Adipose tissue (tissue), 3 donors: ENCODE measurements around the gene KBTBD13. TPM values are rescaled to one million over a fixed set of nuclear protein-coding genes. Genes with fewer than 3 reads are reported as not detected.

Experiments used
- H3K27ac ChIP-seq: one replicate; pipeline ENCODE4 v1.5.1; 2013; ENCODE audit warnings: low read depth, low read length
- WGBS, 3 donors: extraction: QIAGEN DNeasy Blood & Tissue Kit; methylation state at CpG; one replicate each; pipeline ENCODE4 v1.1.7; 2013; 5-methylcytosine and 5-hydroxymethylcytosine counted together
- polyA plus RNA-seq, 3 donors: library from polyadenylated mRNA; stranded (reverse); fragments of 200-250 nt; gene quantifications; one replicate each; pipeline ENCODE4 v1.2.3, GENCODE V29; 2013
- donor health status: healthy with polysubstance abuse.
- donor health status: Bipolar disorder and iron deficiency.
- donor health status: healthy.

KBTBD13 gene
- polyA plus RNA-seq, 3 donors = 0.03 TPM; not detected in 2

DNA sequence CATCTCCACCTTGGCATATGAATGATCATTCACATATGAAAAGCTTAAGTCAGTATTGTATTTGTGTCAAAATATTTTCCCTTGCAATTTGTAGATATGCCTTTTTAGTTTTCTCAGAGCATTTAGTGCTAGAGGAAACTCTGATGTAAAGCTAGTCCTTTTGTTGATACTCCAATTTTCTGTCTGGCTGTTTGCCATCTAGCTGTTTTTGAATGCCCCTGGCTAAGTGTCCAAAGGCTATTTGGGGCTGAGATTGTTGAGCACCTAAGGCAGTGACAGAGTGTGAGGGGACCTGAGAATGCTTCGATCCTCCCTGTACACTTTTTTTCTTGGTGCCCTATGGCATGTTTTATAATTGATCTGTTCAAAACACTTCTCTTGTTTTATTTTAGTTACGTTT is 28.3 kb upstream of the KBTBD13 start:
- WGBS, 3 donors = 71 to 81% (median 81%) methylated on average over 2 of the region's 2 CpGs
- no peak overlapping the region for H3K27ac ChIP-seq

DNA sequence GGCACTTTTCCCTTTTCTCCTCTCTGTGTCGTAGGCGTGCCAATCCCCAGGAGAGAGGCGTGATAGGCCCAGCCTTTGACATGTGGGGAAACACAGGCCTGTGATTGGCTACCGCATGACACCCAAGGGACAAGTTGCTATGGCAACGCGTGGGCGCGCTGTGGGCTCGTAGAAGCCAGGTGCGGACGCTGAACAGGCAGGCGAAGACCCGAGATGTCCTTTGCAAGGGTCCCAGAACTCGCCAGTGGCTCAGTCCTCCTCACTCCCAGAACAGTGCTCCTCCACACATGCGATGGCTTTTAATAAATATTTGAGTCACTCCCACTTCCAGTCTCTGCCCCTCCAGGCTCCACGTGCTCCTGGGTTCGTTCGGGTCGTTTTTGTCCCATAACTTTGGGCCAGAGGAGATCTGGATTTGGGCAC is 27.1 kb upstream of the KBTBD13 start:
- no peak overlapping the region for H3K27ac ChIP-seq
- 3 to 11% (median 10%) methylated on average over 19 of the region's 19 CpGs for WGBS, 3 donors

DNA sequence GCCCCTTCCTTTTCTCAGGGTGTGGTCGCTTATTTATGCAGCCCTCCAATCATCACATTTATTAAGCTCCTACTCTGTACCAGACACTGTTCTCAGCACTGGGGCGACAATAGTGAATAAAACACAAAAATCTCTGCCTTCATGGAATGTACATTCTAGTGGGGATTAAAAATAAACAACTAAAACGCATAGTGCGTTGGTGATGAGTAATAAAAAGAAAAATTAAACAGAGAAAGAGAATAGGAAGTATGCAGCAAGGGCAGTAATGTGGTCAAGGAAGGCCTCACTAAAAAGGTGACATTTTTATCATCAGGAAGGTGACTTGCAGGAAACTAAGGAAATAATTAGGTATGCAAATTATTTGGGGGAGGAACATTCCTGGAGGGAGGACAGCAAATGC is 26.3 kb upstream of the KBTBD13 start:
- WGBS, 3 donors = 30 to 75% (median 41%) methylated on average over 4 of the region's 4 CpGs
- H3K27ac ChIP-seq = no peak overlapping the region

DNA sequence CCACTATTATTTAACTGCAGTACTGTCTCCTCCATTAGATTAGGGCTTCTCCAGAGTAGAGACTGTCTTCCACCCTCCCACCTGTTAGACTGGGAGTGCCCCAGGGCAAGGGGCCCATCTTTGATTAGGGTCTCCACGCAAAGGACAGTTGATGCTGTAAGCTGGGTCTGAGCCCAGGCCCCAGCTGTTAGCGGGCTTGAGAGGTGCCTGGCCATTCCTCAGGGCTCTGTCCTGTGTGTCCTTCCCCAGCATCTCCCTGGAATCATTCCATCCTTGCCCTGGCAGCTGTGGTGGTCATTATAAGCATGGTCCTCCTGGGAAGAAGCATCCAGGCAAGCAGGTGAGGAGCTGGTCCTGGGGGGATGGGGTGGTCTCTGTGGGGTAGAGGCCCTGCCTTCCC is 25.3 kb upstream of the KBTBD13 start:
- 70 to 83% (median 81%) methylated on average over 2 of the region's 2 CpGs for WGBS, 3 donors
- no peak overlapping the region for H3K27ac ChIP-seq

DNA sequence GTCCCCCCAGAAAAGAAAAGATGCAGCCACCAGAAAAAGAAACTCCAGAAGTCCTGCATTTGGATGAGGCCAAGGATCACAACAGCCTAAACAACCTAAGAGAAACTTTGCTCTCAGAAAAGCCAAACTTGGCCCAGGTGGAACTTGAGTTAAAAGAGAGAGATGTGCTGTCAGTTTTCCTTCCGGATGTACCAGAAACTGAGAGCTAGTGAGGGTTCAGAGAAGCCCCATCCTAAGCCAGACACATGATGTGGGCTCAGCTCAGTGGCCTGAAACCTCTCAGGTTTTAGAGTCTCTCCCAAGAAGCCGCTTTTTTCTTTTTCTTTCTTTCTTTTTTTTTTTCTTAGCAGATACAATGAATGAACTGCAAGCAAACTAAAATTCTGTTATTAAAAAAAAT is 23.6 kb upstream of the KBTBD13 start:
- 79 to 90% (median 84%) methylated on average over 2 of the region's 2 CpGs for WGBS, 3 donors
- H3K27ac ChIP-seq = no peak overlapping the region

DNA sequence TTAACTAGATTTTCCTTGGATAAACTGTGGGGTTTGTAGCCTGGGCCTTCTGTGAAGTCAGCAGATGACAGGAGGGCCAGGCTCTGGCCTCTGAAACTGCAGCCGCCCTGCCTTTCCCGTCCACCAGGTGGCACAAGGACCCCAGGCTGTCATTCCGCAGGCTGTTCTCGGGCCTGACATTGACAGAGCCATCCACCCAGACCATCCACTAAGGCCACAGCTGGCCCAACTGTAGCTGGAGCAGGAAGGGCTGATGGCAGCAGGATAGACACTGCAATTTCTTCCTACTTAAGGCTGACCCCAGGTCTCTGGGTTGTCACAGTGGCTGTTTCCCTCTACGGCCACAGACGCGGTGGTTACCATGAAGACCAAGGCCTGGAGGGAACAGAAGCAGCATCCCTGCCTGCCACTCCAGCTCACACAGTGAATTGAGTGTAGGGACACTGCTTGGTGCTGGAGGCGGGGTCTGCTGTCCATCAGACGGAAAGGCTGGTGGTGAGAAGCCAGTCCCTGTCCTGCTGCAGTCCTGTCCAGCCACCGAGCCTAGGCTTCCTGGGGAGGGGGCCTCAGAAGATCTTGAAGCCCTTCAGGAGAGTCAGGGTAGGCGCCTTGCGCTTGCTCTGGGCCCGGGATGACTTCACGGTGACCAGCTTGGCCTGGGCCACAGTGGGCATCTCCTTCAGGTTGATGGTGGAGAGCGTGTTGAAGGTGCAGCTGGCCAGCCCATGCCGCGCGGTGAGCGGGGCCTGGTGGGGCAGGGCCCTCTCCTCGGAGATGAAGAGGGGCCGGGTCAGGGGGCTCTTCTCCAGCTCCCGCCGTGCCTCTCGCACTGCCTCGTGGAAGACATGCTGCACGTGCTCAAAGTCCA is 22.0 kb upstream of the KBTBD13 start:
- 70 to 75% (median 72%) methylated on average over 26 of the region's 26 CpGs for WGBS, 3 donors
- no peak overlapping the region for H3K27ac ChIP-seq

DNA sequence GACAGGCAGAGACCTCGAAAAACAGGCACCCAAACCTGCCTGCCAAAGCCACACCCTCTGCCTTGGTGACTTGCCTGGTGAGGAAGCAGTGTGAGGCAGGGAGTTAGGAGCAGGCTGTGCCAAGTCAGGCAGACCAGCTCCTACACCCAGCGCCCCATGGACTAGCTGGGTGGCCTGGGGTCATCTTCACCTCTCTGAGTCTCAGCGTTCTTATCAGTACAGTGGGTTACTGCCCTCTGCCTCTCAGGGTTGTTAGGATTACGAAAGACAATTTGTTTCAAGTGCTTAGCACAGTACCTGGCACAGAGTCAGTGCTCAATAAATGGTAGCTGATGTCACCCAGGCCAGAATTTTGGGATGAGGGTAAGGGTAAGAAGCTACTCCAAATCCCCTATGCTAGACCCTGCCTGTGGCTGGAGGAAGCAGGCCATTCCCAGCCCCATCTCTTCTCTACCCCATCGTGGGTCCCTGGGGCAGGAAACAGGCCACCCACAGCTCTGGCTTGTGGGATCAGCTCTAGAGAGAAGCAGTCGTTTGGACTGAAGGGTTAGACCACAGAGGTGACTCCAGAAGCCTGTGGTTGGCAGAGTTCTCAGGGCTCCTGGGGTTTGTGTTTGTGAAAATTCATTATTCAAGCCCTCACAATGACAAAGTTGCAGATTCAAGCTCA is 21.2 kb upstream of the KBTBD13 start:
- 37 to 56% (median 41%) methylated on average over 6 of the region's 6 CpGs for WGBS, 3 donors
- no peak overlapping the region for H3K27ac ChIP-seq

DNA sequence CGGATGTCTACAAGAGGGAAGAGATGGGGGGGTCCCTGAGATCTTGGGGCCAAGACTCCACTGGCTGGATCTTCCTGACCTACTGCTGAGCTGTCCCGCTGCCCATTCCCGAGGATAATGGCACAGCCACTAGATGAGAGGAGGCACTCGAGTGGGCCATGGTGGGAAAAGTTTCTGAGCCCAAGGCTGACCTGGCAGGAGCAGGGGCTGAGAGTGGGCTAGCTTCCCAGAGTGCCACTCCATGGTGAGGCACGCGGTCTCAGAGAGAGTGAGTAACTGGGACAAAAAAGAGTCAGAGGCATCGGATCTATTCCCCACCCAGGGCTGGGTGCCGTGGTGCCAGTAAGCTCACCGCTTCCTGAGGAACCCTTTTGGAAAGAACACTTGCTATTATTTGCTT is 20.4 kb upstream of the KBTBD13 start:
- no peak overlapping the region for H3K27ac ChIP-seq
- 72 to 86% (median 77%) methylated on average over 9 of the region's 9 CpGs for WGBS, 3 donors

DNA sequence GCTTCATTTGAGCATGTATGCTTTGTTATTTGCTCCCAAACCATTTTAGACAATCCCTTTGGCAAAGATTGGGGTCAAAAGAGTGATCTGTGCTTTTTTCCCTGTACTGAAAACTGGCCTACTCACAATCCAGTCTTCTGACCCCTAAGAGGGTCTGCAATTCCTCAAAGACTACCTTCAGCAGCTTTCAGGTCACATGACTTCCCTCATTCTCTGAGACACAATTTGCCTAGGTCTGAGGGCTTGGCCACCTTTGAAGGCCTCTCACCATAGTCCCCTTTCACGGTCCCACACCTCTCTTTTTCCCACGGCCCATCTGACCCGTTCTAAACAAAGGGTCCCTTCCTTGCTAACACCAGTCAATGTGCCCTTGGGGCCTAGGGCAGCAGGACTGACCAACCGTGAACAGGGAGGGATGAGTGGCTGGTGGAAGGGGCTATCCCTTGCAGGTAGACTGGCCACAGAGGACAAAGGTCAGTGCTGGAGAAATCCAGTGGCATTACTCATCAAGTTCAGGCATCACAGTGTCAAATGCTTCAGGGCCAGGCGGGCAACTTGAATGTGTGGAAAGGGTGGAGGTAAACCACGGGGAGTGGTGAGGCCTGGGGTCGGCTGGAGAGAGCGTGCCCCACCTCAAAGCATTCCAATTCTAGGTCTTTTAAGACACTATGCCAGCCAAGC is 19.5 kb upstream of the KBTBD13 start:
- H3K27ac ChIP-seq = no peak overlapping the region
- 78 to 85% (median 80%) methylated on average over 8 of the region's 8 CpGs for WGBS, 3 donors

DNA sequence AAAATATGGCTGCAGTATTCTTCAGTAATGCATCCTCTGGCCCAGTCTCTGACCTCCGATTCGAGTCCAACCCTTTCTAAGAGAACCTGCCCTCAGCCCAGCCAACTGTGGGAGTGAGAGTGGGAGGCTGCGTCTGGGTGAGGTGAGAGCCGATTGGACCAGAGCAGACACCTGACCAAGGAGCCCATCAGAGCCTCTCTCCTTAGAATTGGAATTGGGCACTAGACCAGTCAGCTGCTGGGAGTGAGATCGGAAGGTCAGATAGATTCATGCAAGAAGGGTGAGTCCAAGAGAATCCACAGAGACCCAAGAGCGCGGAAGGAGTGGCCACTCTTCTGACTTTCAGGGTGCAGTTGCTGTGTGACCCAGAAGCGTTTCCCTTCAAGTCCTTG is 19.0 kb upstream of the KBTBD13 start:
- H3K27ac ChIP-seq = no peak overlapping the region
- WGBS, 3 donors = 84 to 86% (median 86%) methylated on average over 8 of the region's 8 CpGs

DNA sequence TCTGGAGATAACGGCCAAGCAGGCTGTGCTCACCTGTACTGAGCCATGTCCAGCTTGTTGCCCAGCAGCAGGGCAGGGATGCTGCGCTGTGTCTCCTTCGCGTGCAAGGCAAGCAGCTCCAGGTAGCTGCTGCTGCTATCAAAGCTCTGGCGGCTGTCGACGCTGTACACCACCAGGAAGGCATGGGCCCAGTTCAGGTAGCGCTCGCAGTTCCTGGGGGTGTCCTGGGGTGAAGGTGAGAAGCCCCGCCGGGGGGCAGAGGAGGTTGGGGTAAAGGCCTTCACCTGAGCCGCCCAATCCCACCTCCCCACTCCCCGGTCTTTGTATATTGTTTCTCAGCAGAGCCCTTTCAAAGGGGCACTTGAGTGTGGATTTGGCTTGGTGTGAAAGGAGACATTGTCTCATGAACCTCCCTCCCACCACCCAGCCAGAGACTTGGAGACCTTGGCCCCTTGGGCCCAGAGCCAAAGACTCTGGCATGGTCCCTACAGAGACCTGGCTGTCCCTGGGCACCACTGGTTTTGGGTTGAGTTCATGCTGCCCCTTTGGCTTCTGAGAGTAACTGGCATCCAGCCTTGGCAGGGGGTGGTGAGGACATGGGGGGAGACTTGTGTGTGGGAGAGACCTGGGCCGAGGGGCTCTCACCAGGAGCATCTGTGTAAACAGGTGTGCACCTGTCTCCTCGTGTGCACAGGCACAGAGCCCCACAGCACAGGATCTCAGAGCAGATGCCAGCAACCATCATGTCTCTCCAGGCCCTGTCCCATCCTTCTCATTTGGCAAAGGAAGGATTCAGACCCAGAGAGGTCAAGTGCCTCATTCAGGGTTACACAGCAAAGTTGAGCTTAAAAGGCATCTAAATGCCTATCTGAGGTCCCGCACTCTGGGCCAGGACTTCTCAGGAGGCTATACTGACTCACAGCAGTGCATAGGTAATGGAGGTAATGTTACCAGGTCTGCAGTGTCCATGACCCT is 17.9 kb upstream of the KBTBD13 start:
- H3K27ac ChIP-seq = no peak overlapping the region
- 69 to 91% (median 86%) methylated on average over 16 of the region's 16 CpGs for WGBS, 3 donors

DNA sequence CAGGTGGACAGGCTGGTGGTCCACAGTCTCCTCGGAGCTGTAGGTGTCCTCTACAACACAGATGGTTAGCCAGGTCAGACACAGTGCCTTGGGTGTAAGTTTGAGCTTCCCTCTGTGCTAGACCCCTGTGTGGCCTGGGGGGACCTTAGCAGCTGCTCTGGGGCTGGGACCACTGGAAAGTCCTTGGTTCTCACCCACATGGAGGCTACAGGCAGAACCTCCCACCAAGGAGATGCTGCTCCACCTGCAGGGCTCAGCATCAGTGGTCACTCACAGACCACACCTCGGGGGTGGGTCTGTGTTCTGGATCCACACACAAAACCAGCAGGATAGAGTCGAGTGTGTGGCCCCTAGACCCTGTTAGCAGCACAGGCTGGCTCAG is 17.2 kb upstream of the KBTBD13 start:
- WGBS, 3 donors = 80 to 90% (median 84%) methylated on average over 3 of the region's 3 CpGs
- no peak overlapping the region for H3K27ac ChIP-seq

DNA sequence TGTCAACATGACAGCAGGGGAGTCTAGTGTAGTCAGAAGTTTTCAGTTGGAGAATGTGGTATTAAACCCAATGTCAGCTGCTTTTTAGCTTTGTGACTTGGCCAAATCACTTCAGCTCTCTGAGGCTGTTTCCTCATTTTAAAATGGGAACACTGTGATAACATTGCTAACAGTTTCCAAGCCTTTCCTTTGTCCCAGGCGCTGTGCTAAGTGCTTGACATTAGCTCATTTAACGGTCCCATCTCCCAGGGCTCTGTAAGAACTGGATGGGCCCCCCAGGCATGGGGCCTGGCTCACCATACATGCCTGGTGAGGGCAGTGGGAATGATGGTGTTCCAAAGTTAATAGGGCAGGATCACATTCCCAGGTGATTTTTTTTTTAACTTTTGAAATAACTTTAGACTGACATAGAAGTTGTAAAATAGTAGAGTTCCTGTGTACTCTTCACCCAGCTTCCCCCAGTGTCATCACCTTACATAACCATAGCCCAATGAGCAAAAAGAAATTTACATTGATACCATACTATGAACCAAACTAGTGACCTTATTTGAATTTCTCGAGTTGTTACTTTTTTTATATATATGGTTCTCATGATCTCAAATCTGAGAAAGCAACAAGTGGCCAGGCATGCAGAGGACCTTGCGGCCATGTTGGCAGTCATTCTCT is 16.5 kb upstream of the KBTBD13 start:
- 74 to 84% (median 74%) methylated on average over 4 of the region's 4 CpGs for WGBS, 3 donors
- H3K27ac ChIP-seq = no peak overlapping the region

DNA sequence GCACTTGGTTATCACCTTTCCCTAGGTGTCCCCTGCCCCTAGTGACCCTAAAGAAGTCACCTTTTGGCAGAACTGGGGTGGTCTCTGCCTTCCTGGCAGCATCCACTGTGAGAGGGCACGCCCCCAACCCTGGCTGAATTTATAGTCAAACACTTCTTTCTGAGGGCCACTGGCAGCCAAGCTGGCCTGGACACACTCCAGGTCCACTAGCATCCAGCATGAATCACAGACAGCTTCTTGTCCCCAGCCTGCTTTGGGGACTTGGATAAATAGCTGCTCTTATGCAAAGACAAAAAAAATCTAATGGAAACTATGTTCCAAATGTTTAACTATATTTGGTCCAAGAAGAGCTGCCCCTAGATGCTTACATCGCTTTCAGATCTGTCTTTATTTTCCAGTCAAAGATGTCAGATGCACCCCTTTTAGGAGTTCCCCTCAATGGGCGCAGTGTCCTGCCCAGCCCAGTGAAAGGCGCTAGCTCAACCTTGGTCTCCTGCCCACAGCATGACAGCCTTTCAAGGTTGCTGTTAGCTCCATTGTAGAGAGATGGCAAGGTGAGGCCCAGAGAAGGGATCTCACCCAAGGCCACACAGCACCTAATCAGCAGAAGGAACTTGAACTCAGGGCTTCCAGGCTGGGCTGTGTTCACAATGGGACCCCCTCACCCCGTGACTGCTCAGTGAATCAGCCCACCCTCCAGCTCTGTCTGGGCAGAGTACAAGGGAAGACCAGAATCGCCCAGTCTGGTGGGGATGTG is 15.7 kb upstream of the KBTBD13 start:
- WGBS, 3 donors = 81 to 91% (median 82%) methylated on average over 6 of the region's 6 CpGs
- H3K27ac ChIP-seq = no peak overlapping the region

DNA sequence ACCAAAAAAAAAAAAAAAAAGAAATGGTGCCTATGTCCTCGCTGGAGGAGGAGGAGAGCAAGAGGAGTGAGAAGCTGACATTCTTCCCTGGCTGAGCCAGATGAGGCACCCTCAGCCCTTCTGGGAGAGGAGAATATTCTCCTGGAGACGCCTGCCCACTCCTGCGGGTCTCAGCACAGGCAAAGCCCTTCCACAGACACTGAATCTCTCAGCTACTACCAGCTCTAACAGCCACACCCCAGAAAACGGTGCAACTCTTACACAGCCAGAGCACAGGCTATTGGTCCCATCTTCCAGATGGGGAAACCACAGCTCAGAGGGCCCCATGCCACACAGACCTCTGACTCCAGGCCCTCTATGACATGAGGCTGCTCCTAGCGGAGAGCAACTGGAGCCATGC is 14.5 kb upstream of the KBTBD13 start:
- H3K27ac ChIP-seq = no peak overlapping the region
- 81 to 88% (median 86%) methylated on average over 4 to 5 of the region's 5 CpGs for WGBS, 3 donors

DNA sequence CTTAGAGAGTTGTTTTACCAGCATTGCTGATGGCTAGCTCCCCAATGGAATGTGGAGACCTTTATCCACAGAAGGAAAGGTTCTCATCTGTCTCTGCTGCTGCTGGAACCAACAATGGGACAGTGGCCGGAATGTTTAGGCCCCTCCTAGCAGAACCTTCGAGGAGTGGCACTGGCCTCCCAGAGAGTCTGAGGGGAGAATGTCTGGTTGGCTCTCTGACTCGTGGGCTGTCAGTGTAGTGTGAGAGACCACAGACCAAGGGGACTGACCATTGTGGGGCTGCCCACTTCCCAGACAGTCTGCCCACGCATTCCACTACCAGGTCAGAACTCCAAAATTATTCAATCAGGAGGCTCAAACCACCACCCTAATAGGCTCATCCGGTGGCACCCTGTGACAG is 13.8 kb upstream of the KBTBD13 start:
- 69 to 80% (median 74%) methylated on average over 5 of the region's 5 CpGs for WGBS, 3 donors
- no peak overlapping the region for H3K27ac ChIP-seq

DNA sequence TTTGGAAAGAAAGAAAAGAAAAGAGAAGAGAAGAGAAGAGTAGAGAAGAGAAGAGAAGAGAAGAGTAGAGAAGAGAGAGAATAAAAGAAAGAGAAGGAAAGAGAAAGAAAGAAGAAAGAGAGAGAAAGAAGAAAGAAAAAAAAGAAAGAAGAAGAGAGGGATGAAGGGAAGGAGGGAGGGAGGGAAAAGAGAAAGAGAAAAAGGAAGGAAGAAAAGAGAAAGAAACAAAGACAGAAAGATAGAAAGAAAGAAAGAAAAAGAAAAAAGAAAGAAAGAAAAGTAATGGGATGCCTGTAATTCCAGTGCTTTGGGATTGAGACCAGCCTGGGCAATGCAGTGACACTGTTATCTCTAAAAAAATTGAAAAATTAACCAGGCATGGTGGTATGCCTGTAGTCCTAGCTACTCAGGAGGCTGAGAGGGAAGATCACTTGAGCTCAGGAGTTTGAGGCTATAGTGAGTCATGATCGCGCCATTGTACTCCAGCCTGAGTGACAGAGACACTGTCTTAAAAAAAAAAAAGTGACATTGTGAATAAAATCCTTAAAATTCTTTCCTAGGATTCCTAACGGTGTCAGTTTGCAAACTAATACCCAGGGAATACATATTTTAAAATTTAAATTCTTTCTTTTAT is 10.4 kb upstream of the KBTBD13 start:
- no peak overlapping the region for H3K27ac ChIP-seq
- 51 to 71% (median 62%) methylated on average over 3 of the region's 3 CpGs for WGBS, 3 donors
